HFF-Myc (cell line): Measurements from ENCODE around the gene NLK.

ENCODE experiments used
- DNase-seq: peaks from one replicate; pipeline ENCODE4 v3.0.0-alpha.2; 2011; ENCODE audit warnings: low read depth; ENCODE audit errors: extremely low read depth
- H3K4me3 ChIP-seq: replicated peaks from 2 replicates; pipeline ENCODE4 v1.5.1; 2011; ENCODE audit warnings: low read depth, mild to moderate bottlenecking, control low read depth, low read length
- TF ChIP-seq, protein P1 (sequence below): IDR thresholded peaks from 2 replicates; pipeline ENCODE4 v1.5.1; 2012; ENCODE audit warnings: mild to moderate bottlenecking, low read depth, low read length, control low read depth; ENCODE audit errors: missing control alignments

The NLK gene

DNA sequence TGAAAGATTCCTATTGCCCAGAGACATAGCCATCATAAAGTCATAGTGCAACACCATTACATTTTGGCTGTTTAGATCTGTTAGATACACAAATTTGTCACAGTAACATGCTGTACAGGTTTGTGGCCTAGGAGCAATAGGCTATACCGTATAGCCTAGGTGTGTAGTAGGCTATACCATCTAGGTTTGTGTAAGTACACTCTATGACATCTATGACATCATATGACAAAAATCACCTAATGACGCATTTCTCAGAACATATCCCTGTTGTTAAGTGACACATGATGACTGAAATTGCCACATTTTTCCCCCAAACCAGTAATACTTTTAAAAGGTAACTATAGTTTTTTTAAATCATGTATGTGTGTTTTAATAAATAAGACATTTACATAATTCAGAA, 43.3 kb downstream of the NLK start:
- TF ChIP-seq, protein P1, sequence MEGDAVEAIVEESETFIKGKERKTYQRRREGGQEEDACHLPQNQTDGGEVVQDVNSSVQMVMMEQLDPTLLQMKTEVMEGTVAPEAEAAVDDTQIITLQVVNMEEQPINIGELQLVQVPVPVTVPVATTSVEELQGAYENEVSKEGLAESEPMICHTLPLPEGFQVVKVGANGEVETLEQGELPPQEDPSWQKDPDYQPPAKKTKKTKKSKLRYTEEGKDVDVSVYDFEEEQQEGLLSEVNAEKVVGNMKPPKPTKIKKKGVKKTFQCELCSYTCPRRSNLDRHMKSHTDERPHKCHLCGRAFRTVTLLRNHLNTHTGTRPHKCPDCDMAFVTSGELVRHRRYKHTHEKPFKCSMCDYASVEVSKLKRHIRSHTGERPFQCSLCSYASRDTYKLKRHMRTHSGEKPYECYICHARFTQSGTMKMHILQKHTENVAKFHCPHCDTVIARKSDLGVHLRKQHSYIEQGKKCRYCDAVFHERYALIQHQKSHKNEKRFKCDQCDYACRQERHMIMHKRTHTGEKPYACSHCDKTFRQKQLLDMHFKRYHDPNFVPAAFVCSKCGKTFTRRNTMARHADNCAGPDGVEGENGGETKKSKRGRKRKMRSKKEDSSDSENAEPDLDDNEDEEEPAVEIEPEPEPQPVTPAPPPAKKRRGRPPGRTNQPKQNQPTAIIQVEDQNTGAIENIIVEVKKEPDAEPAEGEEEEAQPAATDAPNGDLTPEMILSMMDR = no peak
- no peak overlapping the region for H3K4me3 ChIP-seq

DNA sequence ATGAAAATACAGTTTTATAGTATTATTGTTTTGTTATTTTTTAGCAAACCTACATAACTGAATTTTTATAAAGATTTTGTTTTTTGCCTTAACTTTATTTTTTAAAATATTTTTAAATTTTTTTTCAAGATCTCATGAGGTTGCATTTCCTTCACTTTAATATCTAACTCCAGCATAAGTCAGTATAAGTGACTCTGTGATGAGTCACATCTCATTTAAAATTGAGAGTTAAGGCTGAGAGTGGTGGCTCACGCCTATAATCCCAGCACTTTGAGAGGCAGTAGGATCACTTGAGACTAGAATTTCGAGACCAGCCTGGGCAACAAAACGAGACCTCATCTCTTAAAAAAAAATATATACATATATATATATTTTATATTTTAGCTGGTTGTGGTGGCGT, 44.0 kb downstream of the NLK start:
- no peak overlapping the region for H3K4me3 ChIP-seq
- TF ChIP-seq, protein P1 = no peak
- no peak for DNase-seq

More for the DNA sequence above, 43.3 kb downstream of the NLK start:
- no peak for DNase-seq

DNA sequence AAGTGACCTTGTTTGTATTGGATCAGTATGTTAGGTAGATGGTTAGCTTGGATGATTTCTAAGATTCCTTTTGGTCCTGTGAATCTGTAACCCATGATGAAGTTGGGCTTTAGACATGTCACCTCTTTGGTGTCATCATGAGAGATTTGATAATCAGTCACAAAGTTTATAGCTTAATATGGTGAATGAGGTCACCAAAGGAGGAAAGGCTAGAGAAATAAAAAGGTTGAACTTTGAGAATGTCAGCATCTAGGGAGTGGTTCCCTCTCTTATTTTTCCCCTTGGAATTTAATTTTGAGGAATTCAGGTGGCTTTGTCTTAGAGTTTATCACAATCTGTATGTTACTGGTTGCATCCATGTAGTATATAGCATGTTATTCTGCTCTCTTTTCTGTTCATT, 45.3 kb downstream of the NLK start:
- H3K4me3 ChIP-seq = no peak overlapping the region
- DNase-seq = no peak
- TF ChIP-seq, protein P1 = no peak

DNA sequence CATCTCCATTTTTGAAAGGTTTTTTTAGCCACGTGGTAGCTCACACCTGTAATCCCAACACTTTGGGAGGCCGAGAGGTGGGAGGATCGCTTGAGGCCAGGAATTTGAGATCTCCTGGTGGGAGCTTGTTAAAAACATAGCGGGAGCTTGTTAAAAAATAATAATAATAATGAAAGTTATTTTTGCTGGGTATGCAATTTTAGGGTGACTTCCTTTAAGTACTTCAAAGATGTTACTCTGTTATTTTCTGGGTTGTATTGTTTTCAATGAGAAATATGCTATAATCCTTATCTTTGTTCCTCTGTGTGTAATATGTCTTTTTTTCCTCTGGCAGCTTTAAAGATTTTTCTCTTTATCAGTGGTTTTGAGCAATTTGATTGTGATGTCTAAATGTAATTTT, 48.1 kb downstream of the NLK start:
- TF ChIP-seq, protein P1 = no peak
- H3K4me3 ChIP-seq = no peak overlapping the region
- DNase-seq = no peak

DNA sequence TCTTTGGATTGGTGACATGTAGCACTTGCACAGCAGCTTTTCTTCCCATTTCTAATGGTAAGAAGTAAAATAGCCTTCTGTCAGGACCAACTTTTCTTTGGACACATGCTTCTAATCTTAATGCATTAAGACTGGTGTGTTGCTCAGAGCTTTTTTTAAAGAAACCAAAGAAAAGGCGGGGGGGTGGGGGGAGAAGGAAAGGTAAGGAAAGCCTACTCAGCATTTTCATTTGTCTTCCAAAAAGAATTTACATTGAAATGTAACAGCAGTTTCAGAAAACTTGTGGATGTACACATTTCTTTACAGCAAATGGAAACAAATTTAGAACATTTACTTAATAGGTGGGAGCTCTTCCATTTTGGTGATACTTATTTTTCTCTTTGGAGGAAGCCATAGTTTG, 49.6 kb downstream of the NLK start:
- TF ChIP-seq, protein P1 = no peak
- DNase-seq = no peak
- H3K4me3 ChIP-seq = no peak overlapping the region

DNA sequence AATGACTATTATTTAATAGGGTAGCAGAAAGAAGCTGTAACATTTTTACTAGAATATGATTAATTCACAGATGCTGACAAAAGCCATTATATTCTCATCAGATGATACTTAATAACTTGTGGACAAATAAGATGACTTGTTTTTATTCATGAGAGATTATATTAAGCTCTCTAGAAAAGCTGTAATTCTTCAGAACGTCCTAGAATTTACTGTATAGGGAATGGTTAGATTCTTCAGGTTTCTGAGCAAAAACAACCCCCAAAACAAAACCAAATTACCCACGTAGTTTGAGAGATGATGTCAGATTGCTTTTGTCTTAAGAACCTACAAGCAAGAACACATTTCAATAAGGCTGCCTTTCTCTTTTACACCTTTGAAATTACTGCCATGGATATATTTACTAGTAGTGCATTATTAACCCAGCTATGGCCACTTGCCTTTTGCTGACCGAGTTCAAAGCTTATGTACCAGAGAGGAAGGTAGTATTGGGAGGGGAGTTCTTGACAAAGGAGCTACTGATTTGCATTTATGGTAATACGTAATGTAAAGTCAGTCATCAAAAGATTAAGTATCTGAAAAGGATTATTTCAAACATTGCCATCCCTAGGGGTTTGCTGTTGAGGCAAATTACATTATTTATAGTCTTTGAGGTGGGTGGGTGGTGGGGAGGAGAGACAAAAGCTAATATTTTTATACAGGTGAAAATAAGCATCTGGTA, 51.7 kb downstream of the NLK start:
- TF ChIP-seq, protein P1 = no peak
- H3K4me3 ChIP-seq = no peak overlapping the region
- DNase-seq = no peak

DNA sequence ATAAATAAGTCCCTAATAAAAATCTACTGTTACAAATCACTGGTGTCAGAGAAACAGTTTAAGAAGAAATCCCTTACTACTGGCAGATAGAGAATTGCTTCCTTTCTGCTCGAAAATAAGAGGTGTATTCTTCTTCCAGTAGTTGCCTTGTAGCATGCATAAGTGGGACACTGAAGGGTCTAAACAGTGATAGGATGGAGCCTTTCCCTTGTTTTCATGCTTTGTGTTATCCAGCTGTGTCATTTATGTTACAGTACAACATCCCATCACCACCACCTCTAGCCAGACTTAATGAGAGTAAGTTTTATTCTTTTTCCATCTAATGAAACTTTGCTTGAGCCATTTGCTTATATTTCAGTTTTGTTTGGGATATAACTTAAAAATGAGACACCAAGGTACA, 54.3 kb downstream of the NLK start:
- DNase-seq = no peak
- TF ChIP-seq, protein P1 = no peak

More for the DNA sequence above, 54.3 kb downstream of the NLK start:
- no peak overlapping the region for H3K4me3 ChIP-seq
